Liver (tissue), 9 donors: ENCODE data around the gene ULK4. TPM values are rescaled to one million over a fixed set of nuclear protein-coding genes. Genes with fewer than 3 reads are reported as not detected.

Experiments
- DNase-seq: peaks from one replicate; pipeline ENCODE4 v3.0.0-alpha.2; 2017; ENCODE audit warnings: low spot score
- H3K27ac ChIP-seq, 2 donors: one replicate each; pipeline ENCODE4 v1.7.0; 2013; ENCODE audit warnings: inconsistent platforms in 2 of 2, low read length in 2 of 2, control low read depth in 1 of 2, low read depth in 1 of 2, mild to moderate bottlenecking in 1 of 2
- H3K27me3 ChIP-seq, 4 donors: one replicate each; pipeline versions ENCODE4 v1.6.1 to v1.7.0; 2013; ENCODE audit warnings: low read length in 3 of 4, inconsistent platforms in 1 of 4, mild to moderate bottlenecking in 1 of 4, moderate library complexity in 1 of 4; ENCODE audit not compliant: control insufficient read depth in 4 of 4, insufficient read depth in 4 of 4
- H3K36me3 ChIP-seq, 4 donors: one replicate each; pipeline versions ENCODE4 v1.6.1 to v1.7.0; 2013; ENCODE audit warnings: low read length in 3 of 4, mild to moderate bottlenecking in 3 of 4, low read depth in 1 of 4, moderate library complexity in 1 of 4; ENCODE audit not compliant: control insufficient read depth in 4 of 4, insufficient read depth in 3 of 4
- H3K4me1 ChIP-seq, 4 donors: one replicate each; pipeline versions ENCODE4 v1.6.1 to v1.7.0; 2013; ENCODE audit warnings: low read length in 3 of 4, mild to moderate bottlenecking in 3 of 4, moderate library complexity in 1 of 4; ENCODE audit not compliant: control insufficient read depth in 4 of 4, insufficient read depth in 4 of 4
- H3K4me3 ChIP-seq, 3 donors: one replicate each; pipeline versions ENCODE4 v1.6.1 to v1.7.0; 2013; ENCODE audit warnings: low read length in 3 of 3, control low read depth in 1 of 3, low read depth in 1 of 3, mild to moderate bottlenecking in 1 of 3
- H3K9ac ChIP-seq, 2 donors: one replicate each; pipeline ENCODE4 v1.7.0; 2013; ENCODE audit warnings: low read length in 2 of 2, mild to moderate bottlenecking in 2 of 2, moderate library complexity in 2 of 2, control low read depth in 1 of 2, low read depth in 1 of 2
- H3K9me3 ChIP-seq, 4 donors: one replicate each; pipeline versions ENCODE4 v1.6.1 to v1.7.0; 2013; ENCODE audit warnings: low read length in 3 of 4; ENCODE audit not compliant: control insufficient read depth in 4 of 4
- EGR1 ChIP-seq, 2 donors: IDR thresholded peaks; 2 replicates each; pipeline ENCODE4 v1.6.1; 2016 to 2018; ENCODE audit warnings: antibody characterized with exemption in 2 of 2, low read depth in 2 of 2
- FOXA1 ChIP-seq: IDR thresholded peaks from 2 replicates; pipeline ENCODE4 v1.6.1; 2016; ENCODE audit warnings: antibody characterized with exemption
- FOXA2 ChIP-seq: IDR thresholded peaks from 2 replicates; pipeline ENCODE4 v1.6.1; 2016; ENCODE audit warnings: antibody characterized with exemption
- GABPA ChIP-seq, 2 donors: IDR thresholded peaks in 1 of 2; conservative IDR thresholded peaks in 1 of 2; 2 replicates each; pipeline ENCODE4 v1.6.1; 2016; ENCODE audit warnings: antibody characterized with exemption in 2 of 2, mild to moderate bottlenecking in 1 of 2, moderate library complexity in 1 of 2
- HNF4A ChIP-seq, 2 donors: conservative IDR thresholded peaks; 2 replicates each; pipeline ENCODE4 v1.6.1; 2016; ENCODE audit warnings: antibody characterized with exemption in 2 of 2, mild to moderate bottlenecking in 2 of 2
- JUND ChIP-seq, 2 donors: IDR thresholded peaks; 2 replicates each; pipeline ENCODE4 v1.6.1; 2016; ENCODE audit warnings: antibody characterized with exemption in 2 of 2
- MAX ChIP-seq: IDR thresholded peaks from 2 replicates; pipeline ENCODE4 v1.6.1; 2016; ENCODE audit warnings: antibody characterized with exemption
- NR2F2 ChIP-seq: IDR thresholded peaks from 2 replicates; pipeline ENCODE4 v1.6.1; 2016; ENCODE audit warnings: antibody characterized with exemption
- RAD21 ChIP-seq, 2 donors: IDR thresholded peaks; 2 replicates each; pipeline ENCODE4 v1.6.1; 2016; ENCODE audit warnings: antibody characterized with exemption in 2 of 2, mild to moderate bottlenecking in 2 of 2
- RXRA ChIP-seq, 2 donors: IDR thresholded peaks; 2 replicates each; pipeline ENCODE4 v1.6.1; 2017 to 2018; ENCODE audit warnings: antibody characterized with exemption in 2 of 2, mild to moderate bottlenecking in 1 of 2
- SP1 ChIP-seq: IDR thresholded peaks from 2 replicates; pipeline ENCODE4 v1.6.1; 2018; ENCODE audit warnings: antibody characterized with exemption, mild to moderate bottlenecking
- TAF1 ChIP-seq: conservative IDR thresholded peaks from 2 replicates; pipeline ENCODE4 v1.6.1; 2016; ENCODE audit warnings: antibody characterized with exemption, mild to moderate bottlenecking
- YY1 ChIP-seq: IDR thresholded peaks from 2 replicates; pipeline ENCODE4 v1.6.1; 2016; ENCODE audit warnings: antibody characterized with exemption, mild to moderate bottlenecking
- WGBS: extraction: QIAGEN DNeasy Blood & Tissue Kit; methylation state at CpG from one replicate; pipeline ENCODE4 v1.1.7; 2013; 5-methylcytosine and 5-hydroxymethylcytosine counted together
- polyA plus RNA-seq, 2 donors: library from polyadenylated mRNA; stranded (reverse) in 1 of 2; unstranded in 1 of 2; fragments of 200-250 nt in 1 of 2; fragments of >200 nt in 1 of 2; fragmentation: Nextera tagmentation in 1 of 2; extraction: Ambion mirVana in 1 of 2; gene quantifications; one replicate each; pipeline versions ENCODE4 v1.2.1 to v1.2.3, GENCODE V29; 2013 to 2015
- total RNA-seq, 2 donors: library from RNA; depleted of rRNA; stranded (reverse); fragments of >200 nt; gene quantifications; one replicate each; pipeline ENCODE4 v1.2.3, GENCODE V29; 2014
- TF ChIP-seq, protein P1 (sequence below): IDR thresholded peaks from 2 replicates; pipeline ENCODE4 v1.6.1; 2016; ENCODE audit warnings: antibody characterized with exemption
- TF ChIP-seq, protein P2 (sequence below): IDR thresholded peaks from 2 replicates; pipeline ENCODE4 v1.6.1; 2016; ENCODE audit warnings: antibody characterized with exemption
- TF ChIP-seq, protein P3 (sequence below): fragments of 150-350 bp; IDR thresholded peaks from 2 replicates; pipeline ENCODE4 v1.5.1; 2017; ENCODE audit warnings: improper control_type of control experiment, low read depth, low read length; ENCODE audit not compliant: missing input control
- TF ChIP-seq, protein P4 (sequence below): IDR thresholded peaks from 2 replicates; pipeline ENCODE4 v1.6.1; 2016; ENCODE audit warnings: antibody characterized with exemption, mild to moderate bottlenecking
- donor health status: healthy.
- donor health status: healthy.
- donor health status: healthy.
- donor health status: healthy.
- donor health status: healthy.

The ULK4 gene
- total and polyA plus RNA-seq, 4 donors: 1.1 to 11.5 (median 3.2) TPM

GRCh38 chr3:41488501-41488900, 473.4 kb downstream of the ULK4 start:
- Histone ChIP-seq H3K27ac (no peak overlapping the region), H3K9ac (no peak overlapping the region), H3K4me1 (no peaks in the 10 kb centered on the region), H3K9me3 (no peaks in the 10 kb centered on the region), H3K4me3 (no peak overlapping the region), H3K36me3 (no peaks in the 10 kb centered on the region), H3K27me3 (no peaks in the 10 kb centered on the region)
- TF ChIP-seq GABPA (IDR thresholded peaks at IDR 0.05 in 1 of 2, conservative IDR thresholded peaks at IDR 0.05 in 1 of 2) (no peak), NR2F2 (no peak), EGR1 (IDR thresholded peaks at IDR 0.05; ENCODE audit: low read depth in 2 of 2) (no peak), JUND (IDR thresholded peaks at IDR 0.05) (no peak), SP1 (no peak), HNF4A (conservative IDR thresholded peaks at IDR 0.05) (no peak), RXRA (IDR thresholded peaks at IDR 0.05) (no peak), FOXA1 (no peak), YY1 (no peak), MAX (no peak), RAD21 (IDR thresholded peaks at IDR 0.05) (no peak), TAF1 (no peak), FOXA2 (no peak)
- TF ChIP-seq, protein P1, sequence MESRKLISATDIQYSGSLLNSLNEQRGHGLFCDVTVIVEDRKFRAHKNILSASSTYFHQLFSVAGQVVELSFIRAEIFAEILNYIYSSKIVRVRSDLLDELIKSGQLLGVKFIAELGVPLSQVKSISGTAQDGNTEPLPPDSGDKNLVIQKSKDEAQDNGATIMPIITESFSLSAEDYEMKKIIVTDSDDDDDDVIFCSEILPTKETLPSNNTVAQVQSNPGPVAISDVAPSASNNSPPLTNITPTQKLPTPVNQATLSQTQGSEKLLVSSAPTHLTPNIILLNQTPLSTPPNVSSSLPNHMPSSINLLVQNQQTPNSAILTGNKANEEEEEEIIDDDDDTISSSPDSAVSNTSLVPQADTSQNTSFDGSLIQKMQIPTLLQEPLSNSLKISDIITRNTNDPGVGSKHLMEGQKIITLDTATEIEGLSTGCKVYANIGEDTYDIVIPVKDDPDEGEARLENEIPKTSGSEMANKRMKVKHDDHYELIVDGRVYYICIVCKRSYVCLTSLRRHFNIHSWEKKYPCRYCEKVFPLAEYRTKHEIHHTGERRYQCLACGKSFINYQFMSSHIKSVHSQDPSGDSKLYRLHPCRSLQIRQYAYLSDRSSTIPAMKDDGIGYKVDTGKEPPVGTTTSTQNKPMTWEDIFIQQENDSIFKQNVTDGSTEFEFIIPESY: no peak
- TF ChIP-seq, protein P2, sequence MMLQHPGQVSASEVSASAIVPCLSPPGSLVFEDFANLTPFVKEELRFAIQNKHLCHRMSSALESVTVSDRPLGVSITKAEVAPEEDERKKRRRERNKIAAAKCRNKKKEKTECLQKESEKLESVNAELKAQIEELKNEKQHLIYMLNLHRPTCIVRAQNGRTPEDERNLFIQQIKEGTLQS: no peak
- TF ChIP-seq, protein P3, sequence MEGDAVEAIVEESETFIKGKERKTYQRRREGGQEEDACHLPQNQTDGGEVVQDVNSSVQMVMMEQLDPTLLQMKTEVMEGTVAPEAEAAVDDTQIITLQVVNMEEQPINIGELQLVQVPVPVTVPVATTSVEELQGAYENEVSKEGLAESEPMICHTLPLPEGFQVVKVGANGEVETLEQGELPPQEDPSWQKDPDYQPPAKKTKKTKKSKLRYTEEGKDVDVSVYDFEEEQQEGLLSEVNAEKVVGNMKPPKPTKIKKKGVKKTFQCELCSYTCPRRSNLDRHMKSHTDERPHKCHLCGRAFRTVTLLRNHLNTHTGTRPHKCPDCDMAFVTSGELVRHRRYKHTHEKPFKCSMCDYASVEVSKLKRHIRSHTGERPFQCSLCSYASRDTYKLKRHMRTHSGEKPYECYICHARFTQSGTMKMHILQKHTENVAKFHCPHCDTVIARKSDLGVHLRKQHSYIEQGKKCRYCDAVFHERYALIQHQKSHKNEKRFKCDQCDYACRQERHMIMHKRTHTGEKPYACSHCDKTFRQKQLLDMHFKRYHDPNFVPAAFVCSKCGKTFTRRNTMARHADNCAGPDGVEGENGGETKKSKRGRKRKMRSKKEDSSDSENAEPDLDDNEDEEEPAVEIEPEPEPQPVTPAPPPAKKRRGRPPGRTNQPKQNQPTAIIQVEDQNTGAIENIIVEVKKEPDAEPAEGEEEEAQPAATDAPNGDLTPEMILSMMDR: no peak
- TF ChIP-seq, protein P4, sequence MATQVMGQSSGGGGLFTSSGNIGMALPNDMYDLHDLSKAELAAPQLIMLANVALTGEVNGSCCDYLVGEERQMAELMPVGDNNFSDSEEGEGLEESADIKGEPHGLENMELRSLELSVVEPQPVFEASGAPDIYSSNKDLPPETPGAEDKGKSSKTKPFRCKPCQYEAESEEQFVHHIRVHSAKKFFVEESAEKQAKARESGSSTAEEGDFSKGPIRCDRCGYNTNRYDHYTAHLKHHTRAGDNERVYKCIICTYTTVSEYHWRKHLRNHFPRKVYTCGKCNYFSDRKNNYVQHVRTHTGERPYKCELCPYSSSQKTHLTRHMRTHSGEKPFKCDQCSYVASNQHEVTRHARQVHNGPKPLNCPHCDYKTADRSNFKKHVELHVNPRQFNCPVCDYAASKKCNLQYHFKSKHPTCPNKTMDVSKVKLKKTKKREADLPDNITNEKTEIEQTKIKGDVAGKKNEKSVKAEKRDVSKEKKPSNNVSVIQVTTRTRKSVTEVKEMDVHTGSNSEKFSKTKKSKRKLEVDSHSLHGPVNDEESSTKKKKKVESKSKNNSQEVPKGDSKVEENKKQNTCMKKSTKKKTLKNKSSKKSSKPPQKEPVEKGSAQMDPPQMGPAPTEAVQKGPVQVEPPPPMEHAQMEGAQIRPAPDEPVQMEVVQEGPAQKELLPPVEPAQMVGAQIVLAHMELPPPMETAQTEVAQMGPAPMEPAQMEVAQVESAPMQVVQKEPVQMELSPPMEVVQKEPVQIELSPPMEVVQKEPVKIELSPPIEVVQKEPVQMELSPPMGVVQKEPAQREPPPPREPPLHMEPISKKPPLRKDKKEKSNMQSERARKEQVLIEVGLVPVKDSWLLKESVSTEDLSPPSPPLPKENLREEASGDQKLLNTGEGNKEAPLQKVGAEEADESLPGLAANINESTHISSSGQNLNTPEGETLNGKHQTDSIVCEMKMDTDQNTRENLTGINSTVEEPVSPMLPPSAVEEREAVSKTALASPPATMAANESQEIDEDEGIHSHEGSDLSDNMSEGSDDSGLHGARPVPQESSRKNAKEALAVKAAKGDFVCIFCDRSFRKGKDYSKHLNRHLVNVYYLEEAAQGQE: no peak
- DNase-seq: no peak

DNA sequence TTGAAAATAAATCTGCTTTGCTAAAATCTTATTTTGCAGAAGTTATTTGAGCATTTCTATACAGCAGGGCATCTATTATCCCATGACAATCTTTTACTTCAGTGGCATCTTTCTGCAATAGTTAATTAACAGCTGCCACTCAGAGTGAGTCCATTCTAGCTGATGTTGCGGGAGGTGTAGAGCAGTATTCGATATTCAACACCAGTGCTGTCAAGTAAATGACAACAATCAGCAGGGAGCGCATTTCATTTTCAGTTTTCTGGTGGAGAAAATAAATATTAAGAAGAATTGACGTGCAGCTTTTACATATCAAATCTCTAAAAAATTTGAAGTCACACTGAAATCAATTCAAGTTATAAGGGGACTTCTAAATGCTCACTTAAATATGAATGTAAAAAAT, 476.4 kb downstream of the ULK4 start:
- Histone ChIP-seq H3K27me3 (no peaks in the 10 kb centered on the region), H3K4me3 (no peak overlapping the region), H3K9ac (no peak overlapping the region), H3K36me3 (no peaks in the 10 kb centered on the region), H3K4me1 (no peaks in the 10 kb centered on the region), H3K27ac (no peak overlapping the region), H3K9me3 (no peaks in the 10 kb centered on the region)
- TF ChIP-seq FOXA1: no peak
- DNase-seq: no peak
- 97% methylated on average over 4 of the region's 4 CpGs for WGBS
